Left lung (tissue), 8 donors: ENCODE results near the gene FAM120A. TPM values are rescaled to one million over a fixed set of nuclear protein-coding genes. Genes with fewer than 3 reads are reported as not detected.

Source experiments
- microRNA-seq, 2 donors: library from miRNA; unstranded; fragments of <30 nt; microRNA quantifications; one replicate each; pipeline ENCODE4, GENCODE V29; 2019
- polyA plus RNA-seq, 6 donors: library from polyadenylated mRNA; unstranded; fragments of 120-200 nt; gene quantifications; one replicate each; pipeline ENCODE4 v1.2.1, GENCODE V29; 2013; ENCODE audit not compliant: insufficient read length in 6 of 6
- total RNA-seq, 2 donors: library from RNA; stranded (reverse); fragmentation: NEBNext Ultra II Directional; extraction: Animal tissue kit (Norgen Biotek cat#: 25700); gene quantifications; one replicate each; pipeline ENCODE4 v1.2.1, GENCODE V29; 2021
- donor health status: DM: no; HTN: yes; CAD: no.
- donor health status: DM: no; HTN: no; CAD: no.

Gene FAM120A
- total and polyA plus RNA-seq, 8 donors, result 61.0 to 160 (median 74.0) TPM

Small RNA genes within 50 kb of the gene (microRNA-seq; reads per million reads assigned to microRNA genes)
- gene MIR548AU, result 0 reads per million in 2 donors

Other genes with a start within 250 kb of the FAM120A start
- gene FAM120AOS, start 1.9 kb downstream of the FAM120A start, total RNA-seq, result 10 to 100 TPM; 41.2 to 52.9 TPM
- 10 to 100 TPM; 52.5 to 60.0 (median 57.1) TPM for gene FAM120AOS, start 1.9 kb downstream of the FAM120A start, polyA plus RNA-seq
- gene PHF2, start 124.9 kb downstream of the FAM120A start, total RNA-seq, result 10 to 100 TPM; 29.1 to 30.4 TPM
- 10 to 100 TPM; 38.1 to 53.7 (median 43.8) TPM for gene PHF2, start 124.9 kb downstream of the FAM120A start, polyA plus RNA-seq